SKM-1 treated with dmso at 0.1 percent for 144 hours (cell line): ENCODE results near the gene RNGTT.

Experiments used
- DNase-seq: peaks from one replicate; lab custom pipeline; 2025; ENCODE audit not compliant: unreplicated experiment; lab: John Stamatoyannopoulos, UW

The RNGTT gene

DNA sequence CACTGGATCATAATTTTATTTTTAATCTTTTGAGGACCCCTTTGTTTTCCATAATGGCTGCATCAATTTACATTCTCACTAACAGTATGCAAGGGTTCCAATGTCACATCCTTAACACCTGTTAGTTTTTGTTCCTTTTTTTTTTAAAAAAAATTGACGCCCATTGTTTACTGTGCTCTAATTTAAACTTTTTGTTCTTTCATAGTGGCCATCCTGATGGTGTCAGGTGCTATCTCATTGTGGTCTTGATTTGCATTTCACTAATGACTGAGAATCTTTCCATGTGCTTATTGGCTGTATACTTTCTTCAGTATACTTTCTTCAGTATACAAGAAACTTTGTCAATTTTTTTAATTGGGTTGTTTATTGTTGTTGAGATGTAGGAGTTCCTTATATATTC, 347.0 kb downstream of the RNGTT start:
- DNase-seq: no peak

DNA sequence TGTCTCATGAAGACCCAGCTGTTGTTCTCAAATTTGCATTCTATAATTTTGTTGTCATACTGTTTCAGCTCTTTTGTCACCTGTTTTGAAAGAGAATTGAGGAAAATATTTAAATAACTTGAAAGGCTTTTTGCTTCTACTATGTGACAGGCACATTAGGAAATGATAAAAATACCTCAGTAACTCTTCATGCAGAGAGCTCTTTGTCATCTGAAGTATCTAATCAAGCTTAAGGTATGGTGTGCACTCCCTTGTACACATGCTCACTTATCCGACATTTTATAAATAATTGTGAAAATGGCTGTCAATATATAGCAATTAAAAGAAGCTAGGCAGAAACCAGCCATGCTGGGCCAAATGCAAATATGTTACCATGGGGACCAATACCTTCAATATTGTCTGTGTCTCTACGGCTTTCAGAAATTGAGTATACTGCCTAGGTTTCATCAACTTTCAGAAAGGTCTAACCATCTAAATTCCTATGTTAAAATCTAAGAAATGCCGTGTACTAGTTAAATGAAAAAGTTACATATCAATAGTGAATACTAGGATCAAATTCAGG, 349.0 kb downstream of the RNGTT start:
- DNase-seq: no peak

DNA sequence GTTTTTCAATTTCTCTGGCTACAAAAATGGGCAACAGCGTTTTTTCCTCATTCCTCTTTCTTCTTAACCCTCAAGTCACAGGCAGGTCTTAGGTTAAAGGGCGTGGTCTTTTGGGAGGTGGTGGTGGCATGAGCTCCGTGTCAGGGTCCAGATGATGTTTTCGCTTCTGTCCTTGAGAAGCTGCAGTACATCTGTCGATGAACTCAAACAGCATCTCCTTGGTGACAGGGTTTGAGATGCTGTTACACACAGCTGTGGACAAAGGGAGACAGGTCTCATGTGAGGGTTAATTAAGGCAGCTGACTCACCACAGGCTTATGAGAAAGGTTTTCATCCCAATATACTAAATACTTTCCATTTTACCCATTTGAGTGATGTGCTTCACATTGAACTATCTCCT, 350.8 kb downstream of the RNGTT start:
- DNase-seq: no peak

DNA sequence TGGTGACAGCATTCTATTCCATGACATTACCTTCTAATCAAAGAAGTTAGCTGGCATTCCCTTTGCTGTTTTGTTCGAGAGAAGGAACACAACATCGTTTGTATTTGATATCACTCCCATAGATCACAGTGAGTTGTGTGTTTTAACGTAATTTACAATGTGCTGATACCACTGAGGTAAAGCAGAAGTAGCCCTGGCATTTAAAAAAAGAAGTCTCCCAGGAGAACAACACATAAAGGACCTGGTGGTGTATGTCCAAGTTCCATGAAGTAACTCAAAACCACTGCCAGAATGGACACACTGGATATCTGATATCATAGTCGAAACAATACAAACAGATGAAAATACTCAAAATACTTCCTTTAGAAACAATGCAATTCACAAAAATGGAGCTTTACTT, 351.7 kb downstream of the RNGTT start:
- no peak for DNase-seq

DNA sequence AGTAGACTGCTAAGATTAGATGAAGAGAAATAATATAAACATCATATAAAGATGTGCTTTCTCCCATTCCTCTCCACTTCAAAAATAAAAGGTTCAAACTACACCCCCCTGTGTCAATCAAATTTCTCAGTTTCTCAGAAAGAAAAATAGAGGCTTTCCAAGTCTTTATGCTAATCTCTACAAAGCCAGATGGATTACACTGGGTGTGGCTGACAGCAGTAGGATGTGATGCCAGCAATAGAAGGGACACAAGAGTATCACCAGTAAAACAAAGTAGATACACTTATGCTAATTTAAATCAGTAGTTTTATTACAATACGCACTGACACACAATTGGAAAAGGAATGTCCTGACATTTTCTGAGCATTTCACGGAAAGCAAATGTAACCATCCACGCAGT, 353.4 kb downstream of the RNGTT start:
- no peak for DNase-seq

DNA sequence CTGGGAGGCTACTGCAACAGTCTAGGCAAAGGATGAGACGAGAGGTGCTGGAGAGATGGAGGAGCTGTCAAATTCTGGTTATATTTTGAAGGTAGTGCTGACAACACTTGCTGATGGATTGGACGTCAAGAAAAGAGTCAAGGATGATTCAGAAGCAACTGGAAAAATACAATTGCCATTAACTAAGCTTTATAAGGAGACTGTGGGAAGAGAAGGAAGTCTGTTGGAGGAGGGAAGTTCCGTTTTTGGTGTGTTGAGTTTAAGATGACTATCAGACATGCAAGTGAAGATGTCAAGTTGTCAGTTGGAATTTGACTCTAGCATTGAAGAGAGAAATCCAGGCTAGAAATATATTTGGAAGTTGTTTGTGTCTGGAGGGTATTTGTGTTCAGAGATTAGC, 358.1 kb downstream of the RNGTT start:
- DNase-seq: no peak

DNA sequence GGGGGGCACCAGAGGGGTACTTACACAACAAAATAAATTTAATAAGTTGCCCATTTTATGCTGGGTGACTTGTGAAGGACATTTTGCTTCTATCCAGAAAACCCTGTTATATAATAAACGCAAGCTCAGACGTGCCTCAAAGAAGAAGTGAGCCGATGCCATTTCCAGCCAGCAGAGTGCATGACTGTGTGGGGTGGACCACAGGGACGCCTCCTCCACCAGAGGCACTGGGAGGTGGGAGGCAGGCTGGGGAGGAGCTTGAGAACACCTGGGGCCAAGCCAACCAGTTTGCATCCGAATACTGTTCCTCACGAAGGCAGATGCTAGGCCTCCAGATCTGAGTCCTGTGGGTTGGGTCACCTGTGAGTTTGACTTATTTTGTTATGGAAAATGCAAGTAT, 363.8 kb downstream of the RNGTT start:
- DNase-seq: no peak

DNA sequence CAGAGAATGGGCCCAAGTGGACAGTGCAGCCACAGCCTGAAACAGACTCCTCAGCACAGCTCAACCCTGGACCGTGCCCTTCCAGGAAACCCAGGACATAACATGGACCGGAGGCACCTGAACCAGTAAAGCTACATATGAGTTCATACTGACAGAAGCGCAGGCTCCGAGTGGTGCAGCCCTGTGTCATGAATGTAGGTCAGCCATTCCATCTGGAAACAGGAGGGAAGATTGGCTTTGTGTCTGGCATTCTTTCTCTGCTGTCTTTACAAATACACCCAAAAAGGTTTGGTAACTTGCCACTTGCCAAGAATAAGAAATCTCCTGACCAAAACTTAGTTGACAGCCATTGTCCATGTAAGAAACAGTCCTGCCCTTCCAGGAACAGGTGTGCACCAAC, 366.6 kb downstream of the RNGTT start:
- DNase-seq: no peak

DNA sequence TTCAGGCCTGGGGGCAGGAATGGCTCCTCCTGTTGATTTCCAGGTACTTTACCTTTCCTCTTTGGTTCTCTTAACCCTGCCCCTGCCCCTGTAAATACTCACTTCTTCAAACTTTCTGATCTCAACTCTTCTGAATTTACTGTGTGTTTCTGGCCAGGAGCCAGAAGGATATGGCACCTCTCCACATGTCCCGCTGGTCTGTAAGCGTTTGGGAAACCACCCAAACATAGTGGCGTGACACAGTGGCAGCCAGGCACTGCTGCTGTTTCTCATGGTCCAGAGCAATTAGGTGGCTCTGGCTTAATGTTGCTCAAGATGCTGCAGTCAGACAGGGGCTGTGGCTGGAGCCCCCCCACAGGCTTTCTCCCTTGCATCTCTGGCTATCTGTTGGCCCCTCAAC, 374.5 kb downstream of the RNGTT start:
- no peak for DNase-seq

DNA sequence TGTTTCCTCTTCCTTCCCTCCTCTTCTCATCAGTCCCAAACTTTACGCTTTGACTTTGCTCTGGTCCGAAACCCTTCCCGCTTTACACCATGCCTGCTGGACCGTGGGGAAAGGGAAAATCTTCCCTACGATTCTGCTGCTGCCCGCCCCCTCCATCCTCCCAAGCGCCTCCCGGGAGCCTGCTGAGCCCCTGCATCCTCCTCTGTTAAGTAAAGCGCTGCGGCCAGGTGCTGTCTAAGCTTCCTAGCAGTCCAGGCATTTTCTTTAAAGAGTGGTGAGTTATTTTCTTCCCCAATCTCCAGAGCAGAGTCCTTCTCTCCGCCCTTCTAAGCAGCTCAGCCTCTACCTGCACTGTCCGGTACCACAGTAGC, 376.3 kb downstream of the RNGTT start:
- DNase-seq: no peak

DNA sequence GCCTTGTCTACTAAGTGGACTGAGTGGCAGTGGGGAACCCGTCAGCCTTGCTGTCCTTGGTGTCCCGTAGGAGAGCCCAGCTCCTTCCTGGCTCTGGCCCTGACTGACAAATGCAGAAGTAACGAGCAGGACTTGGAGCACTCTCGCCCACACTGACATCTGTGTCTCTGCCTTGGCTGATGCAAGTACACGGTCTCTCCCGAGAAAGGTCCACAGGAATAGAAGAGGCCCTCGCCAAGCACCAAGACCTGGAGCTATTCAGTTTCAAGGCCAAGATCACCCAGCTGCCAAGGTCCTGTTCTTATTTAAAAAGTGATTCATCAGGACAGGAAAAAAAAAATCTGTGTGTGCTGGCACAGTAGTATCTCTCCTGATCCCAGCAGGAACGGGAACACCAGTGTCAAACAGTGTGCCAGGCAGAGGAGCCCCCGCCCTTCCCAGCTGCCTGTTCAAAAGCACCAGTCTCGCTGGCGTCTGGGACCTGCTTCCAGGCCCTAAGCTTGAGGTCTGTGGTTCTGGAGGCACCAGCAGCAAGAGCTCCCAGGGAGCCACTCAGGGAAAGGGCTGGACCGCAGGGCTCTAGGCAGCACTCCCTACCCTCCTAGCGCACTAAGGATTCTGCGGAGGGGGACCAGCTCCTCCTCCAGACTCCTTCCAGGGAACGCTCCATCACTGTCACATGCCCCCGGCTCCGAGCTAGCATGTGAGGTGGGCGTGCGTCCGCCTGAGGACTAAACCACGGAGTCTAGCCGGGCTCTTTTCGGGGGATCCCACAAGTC, 376.9 kb downstream of the RNGTT start:
- DNase-seq: no peak

DNA sequence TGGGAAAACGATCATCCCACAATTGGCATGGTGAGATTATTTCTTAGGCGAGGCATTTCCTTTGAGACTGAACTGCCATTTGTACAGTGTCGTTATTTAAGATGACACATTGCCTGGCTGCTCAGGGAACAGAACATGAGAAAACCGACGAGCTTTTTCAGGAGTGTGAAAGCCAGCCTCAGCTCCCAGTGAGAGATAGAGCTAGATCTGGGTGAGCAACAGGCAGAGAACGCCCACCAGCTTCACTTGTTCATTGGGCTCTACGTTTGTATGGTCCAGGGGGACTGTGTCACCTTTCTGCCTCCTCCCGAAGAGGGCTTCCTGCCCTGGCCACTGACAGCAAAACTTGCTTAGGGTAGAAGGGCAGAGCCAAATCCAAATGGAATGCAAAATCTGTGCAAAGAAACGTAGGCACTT, 378.1 kb downstream of the RNGTT start:
- no peak for DNase-seq

DNA sequence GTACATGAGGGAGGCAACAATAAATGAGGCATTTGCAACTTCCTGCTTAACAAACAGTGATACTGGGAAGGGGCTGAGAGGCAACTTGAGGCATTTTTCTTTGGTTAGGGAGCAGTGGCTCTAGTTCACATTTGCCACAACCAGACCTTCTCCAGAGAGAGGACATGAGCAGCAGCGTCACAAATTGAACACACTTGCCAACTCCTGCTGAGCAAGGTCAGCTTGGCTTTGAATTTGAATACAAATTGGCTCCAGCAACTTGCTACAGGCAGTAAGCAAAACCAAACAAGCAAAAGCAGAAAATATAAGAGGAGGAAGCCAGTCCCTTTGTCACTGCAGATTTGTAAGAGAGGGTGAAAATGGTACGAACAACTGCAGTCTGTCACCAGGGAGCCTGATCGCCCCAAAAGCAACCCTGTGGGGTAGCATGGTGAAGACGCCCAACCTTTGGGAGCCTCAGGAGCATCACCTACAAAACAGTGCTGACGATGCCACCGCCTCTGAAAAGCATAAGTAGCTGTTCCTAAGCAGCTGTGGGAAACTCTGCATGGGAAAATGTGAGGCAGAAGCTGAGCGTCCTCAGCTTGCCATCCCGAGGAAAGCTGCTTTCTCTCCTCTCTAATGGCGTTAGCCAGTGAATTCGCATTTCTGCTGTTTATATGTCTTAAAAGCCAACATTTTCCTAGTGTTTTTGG, 378.7 kb downstream of the RNGTT start:
- no peak for DNase-seq

DNA sequence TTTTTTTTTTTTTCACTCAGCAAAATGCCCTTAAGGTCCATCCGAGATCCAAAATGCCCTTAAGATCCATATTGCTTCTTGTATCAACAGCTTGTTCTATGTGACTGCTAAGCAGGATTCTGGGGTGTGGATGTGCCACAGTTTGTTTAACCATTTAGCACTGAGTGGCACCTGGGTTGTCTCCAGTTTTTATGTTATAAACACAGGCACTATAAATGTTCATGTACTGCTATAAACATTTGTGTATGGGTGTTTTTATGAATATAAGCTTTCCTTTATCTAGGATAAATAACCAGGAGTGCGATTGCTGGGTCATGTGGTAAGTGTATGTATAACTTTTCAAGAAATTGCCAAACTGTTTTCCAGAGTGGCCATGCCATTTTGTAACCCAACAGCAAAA, 386.0 kb downstream of the RNGTT start:
- DNase-seq: no peak

DNA sequence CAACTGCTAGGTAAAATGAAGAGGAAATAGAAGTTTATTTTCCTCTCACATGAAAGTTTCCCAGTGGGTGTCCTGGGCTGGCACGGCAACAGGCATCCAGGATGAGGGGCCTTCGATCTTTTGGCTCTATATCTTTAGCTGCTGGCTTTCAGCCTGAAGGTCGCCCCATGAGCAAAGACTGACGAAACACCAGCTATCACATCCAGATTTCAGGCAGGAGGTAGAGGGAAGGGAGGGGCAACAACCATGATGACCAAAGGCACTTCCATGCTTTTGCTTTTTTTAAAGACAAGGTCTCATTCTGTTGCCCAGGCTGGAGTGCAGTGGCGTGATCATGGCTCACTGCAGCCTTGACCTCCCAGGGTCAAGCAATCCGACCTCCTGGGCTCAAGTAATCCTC, 387.9 kb downstream of the RNGTT start:
- DNase-seq: no peak

DNA sequence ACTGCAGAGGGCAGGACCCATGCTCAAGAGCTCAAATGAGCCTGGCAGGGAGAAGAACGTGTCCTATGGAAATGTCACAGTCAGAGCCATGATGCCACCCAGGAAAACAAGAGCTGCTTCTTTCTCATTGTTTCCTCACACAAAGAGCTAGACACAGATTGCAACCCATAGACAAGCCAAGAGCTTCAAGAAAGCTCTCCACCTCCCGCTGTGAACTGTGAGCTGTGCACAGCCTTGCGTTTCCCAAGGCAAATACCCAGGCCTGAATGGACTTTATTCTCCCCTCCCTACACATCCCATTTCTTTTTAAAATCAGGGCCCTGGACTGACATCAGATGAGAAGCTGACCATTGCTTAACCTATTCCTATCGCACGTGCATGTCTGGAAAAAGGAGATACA, 388.8 kb downstream of the RNGTT start:
- DNase-seq: no peak

DNA sequence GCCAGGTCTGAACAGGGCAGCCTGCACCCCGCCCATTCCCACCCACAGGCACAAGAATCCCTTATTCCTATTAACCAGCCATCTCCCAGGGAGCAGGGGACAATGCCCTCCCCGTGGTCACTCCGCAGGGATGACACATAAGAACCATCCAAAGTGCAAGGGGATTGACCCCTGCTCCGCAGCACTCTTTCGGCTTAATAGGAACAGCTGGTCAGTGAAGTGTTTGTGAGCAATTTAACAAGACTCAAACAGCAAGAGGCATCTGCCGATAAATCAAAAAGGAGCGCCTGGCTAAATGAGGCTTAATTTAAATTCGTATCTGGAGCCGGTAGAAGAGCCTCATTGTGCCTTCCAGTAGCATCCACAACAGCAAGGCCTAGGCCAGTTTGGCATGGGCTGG, 389.4 kb downstream of the RNGTT start:
- no peak for DNase-seq

DNA sequence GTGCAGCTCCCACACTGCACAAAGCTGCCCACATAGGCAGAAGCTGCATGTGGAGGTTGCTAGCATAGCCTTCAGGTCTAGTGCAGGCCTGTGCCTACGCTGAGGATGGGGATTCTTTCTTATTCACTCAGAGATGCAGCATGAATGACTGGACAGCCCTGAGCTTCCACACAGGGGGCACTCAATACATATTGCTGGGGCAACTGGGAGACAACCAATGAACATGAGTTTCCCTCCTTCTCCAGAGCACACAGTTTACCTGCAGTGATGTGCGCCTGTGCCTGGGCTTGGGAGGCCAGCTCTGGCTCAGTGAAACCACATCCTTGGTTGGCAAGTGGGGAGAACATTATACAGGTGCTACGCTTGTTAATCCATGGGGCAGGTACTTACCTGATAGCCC, 389.9 kb downstream of the RNGTT start:
- DNase-seq: no peak

DNA sequence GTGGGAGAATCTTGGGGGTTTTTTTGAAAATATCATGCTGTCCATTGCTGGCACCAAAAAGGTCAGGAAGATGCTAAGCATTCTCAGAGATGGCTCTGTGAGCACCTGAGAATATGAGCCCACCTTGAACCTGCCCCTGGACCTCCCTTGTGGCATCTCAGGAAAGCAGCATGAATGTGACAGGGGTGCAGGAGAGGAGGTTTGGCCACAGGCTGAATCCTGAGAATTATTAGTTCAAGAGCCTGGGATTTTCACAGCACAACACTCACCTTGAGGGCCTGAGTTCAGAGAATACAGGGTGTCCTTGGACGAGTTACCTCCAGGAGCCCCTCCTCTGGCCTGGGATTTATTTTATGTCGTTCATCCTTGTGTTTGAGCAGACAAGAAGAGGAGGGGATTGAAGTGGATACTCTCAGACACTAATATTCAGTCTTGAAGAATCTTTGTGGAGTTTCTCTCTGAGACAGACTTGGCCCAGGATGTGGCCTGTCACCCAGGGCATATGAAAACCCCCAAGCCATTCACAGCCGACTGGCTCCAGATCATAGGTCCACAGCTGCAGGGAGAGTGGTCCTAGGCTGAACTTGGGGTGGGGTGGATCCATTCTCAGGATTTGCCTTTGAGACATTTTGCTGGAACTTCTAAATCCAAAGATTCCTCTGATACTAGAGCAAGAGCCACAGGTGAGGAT, 390.8 kb downstream of the RNGTT start:
- DNase-seq: no peak

DNA sequence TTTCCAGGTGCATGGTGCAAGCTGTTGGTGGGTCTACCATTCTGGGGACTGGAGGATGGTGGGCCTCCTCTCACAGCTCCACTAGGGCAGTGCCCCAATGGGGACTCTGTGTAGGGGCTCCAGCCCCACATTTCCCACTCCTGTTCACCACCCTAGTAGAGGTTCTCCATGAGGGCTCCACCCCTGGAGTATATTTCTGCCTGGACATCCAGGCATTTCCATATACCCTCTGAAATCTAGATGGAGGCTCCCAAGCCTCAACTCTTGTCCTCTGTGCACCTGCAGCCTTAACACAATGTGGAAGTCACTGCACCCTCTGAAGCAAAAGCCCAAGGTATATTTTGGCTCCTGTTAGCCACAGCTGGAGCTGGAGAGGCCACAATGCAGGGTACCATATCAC, 393.5 kb downstream of the RNGTT start:
- no peak for DNase-seq

DNA sequence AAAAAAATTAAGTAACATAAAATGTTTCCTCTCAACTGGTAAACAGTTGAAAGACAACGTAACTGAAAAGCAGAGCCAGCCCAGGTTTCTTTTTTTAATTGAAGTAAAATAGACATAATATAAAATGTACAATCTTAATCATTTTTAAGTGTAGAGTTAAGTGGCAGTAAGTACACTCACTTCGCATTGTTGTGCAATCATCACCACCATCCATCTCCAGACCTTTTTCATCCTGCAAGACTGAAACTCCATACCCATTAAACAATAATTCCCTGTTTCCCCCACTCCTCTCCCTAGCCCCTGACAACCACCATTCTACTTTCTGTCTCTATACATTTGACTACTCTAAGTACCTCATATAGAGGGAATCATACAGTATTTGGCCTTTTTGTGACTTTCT, 395.7 kb downstream of the RNGTT start:
- no peak for DNase-seq
